ENCODE data around the gene PITPNB. TPM values are rescaled to one million over a fixed set of nuclear protein-coding genes. Genes with fewer than 3 reads are reported as not detected.

PITPNB gene
- total and polyA plus RNA-seq, 2 experiments from 2014 or later, result 50.9 to 56.0 TPM

DNA sequence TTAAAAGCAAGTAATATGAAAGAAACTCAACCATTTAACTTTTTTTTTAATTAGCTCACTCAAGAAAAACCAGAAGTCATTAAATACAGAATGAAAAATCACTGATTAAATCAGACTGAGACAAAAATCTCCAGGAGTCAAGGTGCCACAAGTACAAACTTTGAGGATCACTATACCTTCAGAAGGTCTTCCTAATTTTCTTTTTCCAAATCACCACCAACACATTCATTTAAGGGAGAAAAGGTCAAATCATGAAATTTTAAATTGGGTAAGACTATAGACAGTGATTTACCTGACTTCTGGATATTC lies 32.3 kb downstream of the PITPNB start (continued):
- TF ChIP-seq ZNF462 (CRISPR knock-in tag; IDR thresholded peaks at IDR 0.05), result no peak
- no peak for TF ChIP-seq POLR2AphosphoS5 (IDR thresholded peaks at IDR 0.05; ENCODE audit: low read depth)
- TF ChIP-seq ETS1 (IDR thresholded peaks at IDR 0.05), result no peak
- TF ChIP-seq JUNB (IDR thresholded peaks at IDR 0.05; ENCODE audit: unreplicated experiment), result no peak
- TF ChIP-seq, protein P1, sequence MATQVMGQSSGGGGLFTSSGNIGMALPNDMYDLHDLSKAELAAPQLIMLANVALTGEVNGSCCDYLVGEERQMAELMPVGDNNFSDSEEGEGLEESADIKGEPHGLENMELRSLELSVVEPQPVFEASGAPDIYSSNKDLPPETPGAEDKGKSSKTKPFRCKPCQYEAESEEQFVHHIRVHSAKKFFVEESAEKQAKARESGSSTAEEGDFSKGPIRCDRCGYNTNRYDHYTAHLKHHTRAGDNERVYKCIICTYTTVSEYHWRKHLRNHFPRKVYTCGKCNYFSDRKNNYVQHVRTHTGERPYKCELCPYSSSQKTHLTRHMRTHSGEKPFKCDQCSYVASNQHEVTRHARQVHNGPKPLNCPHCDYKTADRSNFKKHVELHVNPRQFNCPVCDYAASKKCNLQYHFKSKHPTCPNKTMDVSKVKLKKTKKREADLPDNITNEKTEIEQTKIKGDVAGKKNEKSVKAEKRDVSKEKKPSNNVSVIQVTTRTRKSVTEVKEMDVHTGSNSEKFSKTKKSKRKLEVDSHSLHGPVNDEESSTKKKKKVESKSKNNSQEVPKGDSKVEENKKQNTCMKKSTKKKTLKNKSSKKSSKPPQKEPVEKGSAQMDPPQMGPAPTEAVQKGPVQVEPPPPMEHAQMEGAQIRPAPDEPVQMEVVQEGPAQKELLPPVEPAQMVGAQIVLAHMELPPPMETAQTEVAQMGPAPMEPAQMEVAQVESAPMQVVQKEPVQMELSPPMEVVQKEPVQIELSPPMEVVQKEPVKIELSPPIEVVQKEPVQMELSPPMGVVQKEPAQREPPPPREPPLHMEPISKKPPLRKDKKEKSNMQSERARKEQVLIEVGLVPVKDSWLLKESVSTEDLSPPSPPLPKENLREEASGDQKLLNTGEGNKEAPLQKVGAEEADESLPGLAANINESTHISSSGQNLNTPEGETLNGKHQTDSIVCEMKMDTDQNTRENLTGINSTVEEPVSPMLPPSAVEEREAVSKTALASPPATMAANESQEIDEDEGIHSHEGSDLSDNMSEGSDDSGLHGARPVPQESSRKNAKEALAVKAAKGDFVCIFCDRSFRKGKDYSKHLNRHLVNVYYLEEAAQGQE (IDR thresholded peaks at IDR 0.05; ENCODE audit: unreplicated experiment), result no peak
